Muscle of leg (tissue), 11 donors: ENCODE measurements around the gene RPP25L. TPM values are rescaled to one million over a fixed set of nuclear protein-coding genes. Genes with fewer than 3 reads are reported as not detected.

ENCODE experiments used
- DNase-seq: peaks from one replicate; pipeline ENCODE4 v3.0.0; 2013
- H3K27ac ChIP-seq: one replicate; pipeline ENCODE4 v1.5.1; 2013; ENCODE audit warnings: mild to moderate bottlenecking, low read length, control low read depth
- H3K27me3 ChIP-seq: one replicate; pipeline ENCODE4 v1.6.1; 2013; ENCODE audit warnings: low read length; ENCODE audit not compliant: control insufficient read depth, insufficient read depth
- H3K36me3 ChIP-seq: one replicate; pipeline ENCODE4 v1.6.1; 2013; ENCODE audit warnings: low read length; ENCODE audit not compliant: control insufficient read depth, insufficient read depth
- H3K4me1 ChIP-seq: one replicate; pipeline ENCODE4 v1.6.1; 2013; ENCODE audit warnings: low read length; ENCODE audit not compliant: control insufficient read depth, insufficient read depth
- H3K4me3 ChIP-seq: one replicate; pipeline ENCODE4 v1.5.1; 2013; ENCODE audit warnings: low read length, control low read depth
- H3K9me3 ChIP-seq: replicated peaks from 2 replicates; pipeline ENCODE4 v1.6.1; 2013; ENCODE audit warnings: low read depth, low read length; ENCODE audit not compliant: control insufficient read depth
- WGBS: methylation state at CpG from one replicate; pipeline ENCODE4 v1.1.5; 2013; ENCODE audit warnings: missing lambda C conversion rate; ENCODE audit not compliant: insufficient coverage; 5-methylcytosine and 5-hydroxymethylcytosine counted together
- polyA plus RNA-seq, 8 donors: library from polyadenylated mRNA; unstranded; fragments of 120-200 nt; gene quantifications; one replicate each; pipeline versions ENCODE4 v1.2.1 to v1.2.3, GENCODE V29; 2013; ENCODE audit warnings: inconsistent platforms in 1 of 8, low replicate concordance in 1 of 8; ENCODE audit not compliant: insufficient read length in 8 of 8, insufficient read depth in 1 of 8
- total RNA-seq: library from RNA; stranded (reverse); fragments of 120-200 nt; gene quantifications from one replicate; pipeline ENCODE4 v1.2.4, GENCODE V29; 2013

The RPP25L gene
- total and polyA plus RNA-seq, 9 donors: 20.4 to 26.1 (median 22.1) TPM

GRCh38 chr9:34568774-34569173 is 43.1 kb downstream of the RPP25L start:
- 54% methylated on average over 4 of the region's 12 CpGs for WGBS
- Histone ChIP-seq H3K36me3 (peaks cover 3% of the 10 kb centered on the region), H3K9me3 (no peaks in the 10 kb centered on the region), H3K4me1 (peaks cover 67% of the 10 kb centered on the region), H3K27ac (no peak overlapping the region), H3K4me3 (no peak overlapping the region), H3K27me3 (peaks cover 19% of the 10 kb centered on the region)
- no peak for DNase-seq

- DNase-seq: no peak
- H3K4me1 ChIP-seq: peaks cover 61% of the 10 kb centered on the region
Observed at GRCh38 chr9:34568133-34568532, 43.8 kb downstream of the RPP25L start.

GRCh38 chr9:34566972-34567371 is 44.9 kb downstream of the RPP25L start:
- no peak overlapping the region for H3K27ac ChIP-seq
- H3K4me1 ChIP-seq: peaks cover 54% of the 10 kb centered on the region

More at GRCh38 chr9:34568133-34568532, 43.8 kb downstream of the RPP25L start:
- H3K27me3 ChIP-seq: peaks cover 22% of the 10 kb centered on the region
- no peak overlapping the region for H3K27ac ChIP-seq
- no peaks in the 10 kb centered on the region for H3K9me3 ChIP-seq
- peaks cover 3% of the 10 kb centered on the region for H3K36me3 ChIP-seq
- no peak overlapping the region for H3K4me3 ChIP-seq
- 83% methylated on average over 3 of the region's 7 CpGs for WGBS

GRCh38 chr9:34566322-34566721 is 45.6 kb downstream of the RPP25L start:
- peaks cover 24% of the 10 kb centered on the region for H3K27me3 ChIP-seq
- peaks cover 48% of the 10 kb centered on the region for H3K4me1 ChIP-seq
- H3K27ac ChIP-seq: no peak overlapping the region
- 24% methylated on average over 7 of the region's 8 CpGs for WGBS
- H3K4me3 ChIP-seq: no peak overlapping the region
- peaks cover 12% of the 10 kb centered on the region for H3K36me3 ChIP-seq
- DNase-seq: peak; percentile 91
- peaks cover 6% of the 10 kb centered on the region for H3K9me3 ChIP-seq

More at GRCh38 chr9:34566972-34567371, 44.9 kb downstream of the RPP25L start:
- peaks cover 5% of the 10 kb centered on the region for H3K9me3 ChIP-seq
- 63% methylated on average over 1 of the region's 6 CpGs for WGBS
- peak; percentile 77 for DNase-seq
- H3K4me3 ChIP-seq: no peak overlapping the region
- H3K27me3 ChIP-seq: peaks cover 24% of the 10 kb centered on the region
- H3K36me3 ChIP-seq: peaks cover 10% of the 10 kb centered on the region

- WGBS: 83% methylated on average over 1 of the region's 8 CpGs
- DNase-seq: no peak
- H3K27me3 ChIP-seq: peaks cover 24% of the 10 kb centered on the region
- H3K27ac ChIP-seq: no peak overlapping the region
- peaks cover 46% of the 10 kb centered on the region for H3K4me1 ChIP-seq
- H3K9me3 ChIP-seq: peaks cover 6% of the 10 kb centered on the region
- H3K36me3 ChIP-seq: peaks cover 12% of the 10 kb centered on the region
- no peak overlapping the region for H3K4me3 ChIP-seq
Observed at GRCh38 chr9:34565856-34566255, 46.0 kb downstream of the RPP25L start.

GRCh38 chr9:34564617-34565016 is 47.3 kb downstream of the RPP25L start:
- Histone ChIP-seq H3K27me3 (peaks cover 24% of the 10 kb centered on the region), H3K9me3 (peaks cover 6% of the 10 kb centered on the region), H3K27ac (no peak overlapping the region), H3K4me1 (peaks cover 46% of the 10 kb centered on the region), H3K36me3 (peaks cover 12% of the 10 kb centered on the region), H3K4me3 (no peak overlapping the region)
- DNase-seq: no peak
- WGBS: 94% methylated on average over 16 of the region's 16 CpGs

- peaks cover 12% of the 10 kb centered on the region for H3K36me3 ChIP-seq
- peaks cover 6% of the 10 kb centered on the region for H3K9me3 ChIP-seq
- peaks cover 21% of the 10 kb centered on the region for H3K27me3 ChIP-seq
- H3K27ac ChIP-seq: no peak overlapping the region
- WGBS: 63% methylated on average over 5 of the region's 5 CpGs
- H3K4me3 ChIP-seq: no peak overlapping the region
- peaks cover 48% of the 10 kb centered on the region for H3K4me1 ChIP-seq
- DNase-seq: no peak
Observed at GRCh38 chr9:34563262-34563661, 48.6 kb downstream of the RPP25L start.

- H3K27me3 ChIP-seq: peaks cover 20% of the 10 kb centered on the region
- DNase-seq: peak; percentile 4
- WGBS: 76% methylated on average over 7 of the region's 7 CpGs
- H3K27ac ChIP-seq: no peak overlapping the region
- peaks cover 12% of the 10 kb centered on the region for H3K36me3 ChIP-seq
- H3K9me3 ChIP-seq: peaks cover 6% of the 10 kb centered on the region
- no peak overlapping the region for H3K4me3 ChIP-seq
- peaks cover 57% of the 10 kb centered on the region for H3K4me1 ChIP-seq
Observed at GRCh38 chr9:34562135-34562745, 49.7 kb downstream of the RPP25L start.

GRCh38 chr9:34560599-34561214 is 51.2 kb downstream of the RPP25L start:
- H3K27ac ChIP-seq: peak overlapping the region; percentile 71
- no peak overlapping the region for H3K4me3 ChIP-seq
- 66% methylated on average over 19 of the region's 21 CpGs for WGBS
- H3K36me3 ChIP-seq: peaks cover 16% of the 10 kb centered on the region
- peaks cover 6% of the 10 kb centered on the region for H3K9me3 ChIP-seq
- peaks cover 20% of the 10 kb centered on the region for H3K27me3 ChIP-seq
- DNase-seq: no peak
- peaks cover 54% of the 10 kb centered on the region for H3K4me1 ChIP-seq
